Loucy (cell line): ENCODE results near the gene PID1.

Experiments used
- H2AFZ ChIP-seq: fragments of 200-600 bp; sonication (generic); 2 replicates; pipeline ENCODE4 v1.6.0; 2016; ENCODE audit warnings: antibody characterized with exemption, mild to moderate bottlenecking, low read length, moderate library complexity
- H3F3A ChIP-seq: fragments of 200-600 bp; 2 replicates; pipeline ENCODE4 v1.6.0; 2016; ENCODE audit warnings: antibody characterized with exemption, low read depth, mild to moderate bottlenecking
- H3K27me3 ChIP-seq: fragments of 200-600 bp; sonication (generic); 2 replicates; pipeline ENCODE4 v1.6.1; 2014; ENCODE audit warnings: low read length, mild to moderate bottlenecking; ENCODE audit not compliant: insufficient read depth, poor library complexity, severe bottlenecking
- H3K36me3 ChIP-seq: fragments of 200-600 bp; sonication (generic); 2 replicates; pipeline ENCODE4 v1.6.1; 2016; ENCODE audit warnings: low read length; ENCODE audit not compliant: insufficient read depth
- H3K4me1 ChIP-seq: fragments of 200-600 bp; sonication (generic); 2 replicates; pipeline ENCODE4 v1.5.1; 2014; ENCODE audit warnings: low read length, mild to moderate bottlenecking; ENCODE audit not compliant: insufficient read depth, poor library complexity, severe bottlenecking
- H3K4me2 ChIP-seq: fragments of 200-600 bp; sonication (generic); 2 replicates; pipeline ENCODE4 v1.6.0; 2014; ENCODE audit warnings: antibody characterized with exemption, low read length, low read depth, mild to moderate bottlenecking; ENCODE audit not compliant: poor library complexity, severe bottlenecking
- H3K4me3 ChIP-seq: fragments of 200-600 bp; sonication (generic); 2 replicates; pipeline ENCODE4 v1.5.1; 2014; ENCODE audit warnings: low read length, mild to moderate bottlenecking, mixed read lengths; ENCODE audit not compliant: poor library complexity, severe bottlenecking
- H3K79me2 ChIP-seq: fragments of 200-600 bp; sonication (generic); 2 replicates; pipeline ENCODE4 v1.6.1; 2014; ENCODE audit warnings: low read length; ENCODE audit not compliant: insufficient read depth
- H3K9ac ChIP-seq: fragments of 200-600 bp; sonication (generic); 2 replicates; pipeline ENCODE4 v1.6.0; 2014; ENCODE audit warnings: mild to moderate bottlenecking, low read depth, low read length, moderate library complexity; ENCODE audit not compliant: poor library complexity, severe bottlenecking
- H3K9me2 ChIP-seq: fragments of 200-600 bp; sonication (generic); replicated peaks from 2 replicates; pipeline ENCODE4 v1.6.1; 2016; ENCODE audit warnings: low read depth, low read length, mixed read lengths
- H3K9me3 ChIP-seq: fragments of 200-600 bp; sonication (generic); 2 replicates; pipeline ENCODE4 v1.6.1; 2014; ENCODE audit warnings: mild to moderate bottlenecking, antibody characterized with exemption, low read length, low read depth; ENCODE audit not compliant: insufficient read depth
- H4K20me1 ChIP-seq: fragments of 200-600 bp; sonication (generic); 2 replicates; pipeline ENCODE4 v1.6.0; 2014; ENCODE audit warnings: antibody characterized with exemption, low read length, mild to moderate bottlenecking; ENCODE audit not compliant: insufficient read depth, poor library complexity, severe bottlenecking
- CTCF ChIP-seq: fragments of 200-600 bp; sonication (generic); conservative IDR thresholded peaks from 2 replicates; pipeline ENCODE4 v1.5.1; 2014; ENCODE audit warnings: mild to moderate bottlenecking, antibody characterized with exemption, low read length
- EZH2phosphoT487 ChIP-seq: fragments of 200-600 bp; IDR thresholded peaks from 2 replicates; pipeline ENCODE4 v1.6.1; 2018; ENCODE audit warnings: antibody characterized with exemption, mild to moderate bottlenecking, moderate library complexity, borderline replicate concordance

The PID1 gene

DNA sequence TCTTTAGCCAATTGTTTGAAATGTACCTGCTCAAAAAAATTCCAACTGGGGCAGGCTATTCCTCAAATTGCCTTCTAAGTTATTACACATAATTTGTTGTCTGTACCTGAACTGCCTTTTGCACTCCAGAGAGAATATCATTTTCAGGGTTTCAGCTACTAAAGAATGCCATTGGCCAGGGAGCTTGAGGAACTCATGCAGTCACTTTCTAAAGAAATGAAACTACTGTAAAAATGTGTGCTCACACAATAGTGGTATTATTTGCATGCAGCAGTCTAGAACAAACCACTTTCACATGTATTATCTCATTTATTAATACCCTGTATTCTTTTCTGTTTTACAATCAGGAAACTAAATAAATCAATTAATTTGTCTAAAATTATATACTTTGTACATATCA lies 152.2 kb downstream of the PID1 start:
- TF ChIP-seq EZH2phosphoT487 (no peak), CTCF (no peak)
- Histone ChIP-seq H3K9me2 (no peaks in the 10 kb centered on the region), H3K4me3 (no peak overlapping the region), H2AFZ (no peak overlapping the region), H3K27me3 (no peaks in the 10 kb centered on the region), H3F3A (no peaks in the 10 kb centered on the region), H4K20me1 (no peaks in the 10 kb centered on the region), H3K4me1 (no peaks in the 10 kb centered on the region), H3K36me3 (no peaks in the 10 kb centered on the region), H3K9ac (no peak overlapping the region), H3K79me2 (no peaks in the 10 kb centered on the region), H3K9me3 (0 out of 2 replicates have a peak, but pooled peaks cover 5% of the 10 kb centered on the region), H3K4me2 (no peak overlapping the region)

GRCh38 chr2:229118336-229118735 lies 152.8 kb downstream of the PID1 start:
- Histone ChIP-seq H3K4me2 (no peak overlapping the region), H3K9me3 (0 out of 2 replicates have a peak, but pooled peaks cover 2% of the 10 kb centered on the region), H4K20me1 (no peaks in the 10 kb centered on the region), H3F3A (no peaks in the 10 kb centered on the region), H3K27me3 (no peaks in the 10 kb centered on the region), H3K36me3 (no peaks in the 10 kb centered on the region), H3K9ac (no peak overlapping the region), H2AFZ (no peak overlapping the region), H3K79me2 (no peaks in the 10 kb centered on the region), H3K4me3 (no peak overlapping the region), H3K4me1 (no peaks in the 10 kb centered on the region), H3K9me2 (no peaks in the 10 kb centered on the region)
- TF ChIP-seq EZH2phosphoT487: no peak
- TF ChIP-seq CTCF: no peak

GRCh38 chr2:229111744-229112143 lies 159.3 kb downstream of the PID1 start:
- H3K4me3 ChIP-seq: no peak overlapping the region
- no peaks in the 10 kb centered on the region for H3K4me1 ChIP-seq
- no peak overlapping the region for H3K4me2 ChIP-seq
- no peaks in the 10 kb centered on the region for H3F3A ChIP-seq
- TF ChIP-seq CTCF: no peak
- TF ChIP-seq EZH2phosphoT487: no peak
- no peak overlapping the region for H3K9ac ChIP-seq
- no peaks in the 10 kb centered on the region for H3K9me2 ChIP-seq
- no peaks in the 10 kb centered on the region for H3K79me2 ChIP-seq
- H4K20me1 ChIP-seq: no peaks in the 10 kb centered on the region
- H3K27me3 ChIP-seq: no peaks in the 10 kb centered on the region
- H2AFZ ChIP-seq: no peak overlapping the region
- H3K9me3 ChIP-seq: no peaks in the 10 kb centered on the region
- H3K36me3 ChIP-seq: no peaks in the 10 kb centered on the region
